ENCODE data around the gene EEF1A2.

EEF1A2 gene

GRCh38 chr20:63546956-63547724 lies 48.3 kb upstream of the EEF1A2 start:
- H3K9ac ChIP-seq (ENCODE audit: low read length): no peak overlapping the region

GRCh38 chr20:63546256-63546955 lies 47.5 kb upstream of the EEF1A2 start:
- H3K27me3 ChIP-seq (ENCODE audit: insufficient read depth, low read length): peaks cover 8% of the 10 kb centered on the region; the same call in 1 of the 2 replicates
- TF ChIP-seq EZH2 (IDR thresholded peaks at IDR 0.05; ENCODE audit: borderline replicate concordance, low read length) (no peak), CTCF (IDR thresholded peaks at IDR 0.05; ENCODE audit: low read length) (no peak)
- no peak overlapping the region for H3K4me2 ChIP-seq (ENCODE audit: low read length)

More at GRCh38 chr20:63546956-63547724, 48.3 kb upstream of the EEF1A2 start:
- H3K4me2 ChIP-seq (ENCODE audit: low read length): no peak overlapping the region
- no peak overlapping the region for H3K4me3 ChIP-seq (ENCODE audit: low read depth, low read length, poor library complexity, severe bottlenecking)
- H3K4me1 ChIP-seq (ENCODE audit: insufficient read depth, low read length, severe bottlenecking): peaks cover under 1% of the 10 kb centered on the region
- H3K27me3 ChIP-seq (ENCODE audit: insufficient read depth, low read length): peaks cover 8% of the 10 kb centered on the region; the same call in 1 of the 2 replicates
- no peaks in the 10 kb centered on the region for H3K9me3 ChIP-seq (ENCODE audit: low read length)
- H3K79me2 ChIP-seq (ENCODE audit: insufficient read depth, low read length): no peaks in the 10 kb centered on the region
- H2AFZ ChIP-seq (ENCODE audit: low read length): no peak overlapping the region
- TF ChIP-seq EZH2 (IDR thresholded peaks at IDR 0.05; ENCODE audit: borderline replicate concordance, low read length) (no peak), CTCF (IDR thresholded peaks at IDR 0.05; ENCODE audit: low read length) (no peak)
- H3F3A ChIP-seq (ENCODE audit: insufficient read depth, low read length): no peaks in the 10 kb centered on the region
- no peaks in the 10 kb centered on the region for H4K20me1 ChIP-seq (ENCODE audit: insufficient read depth, low read length)
- H3K9me2 ChIP-seq (ENCODE audit: low read depth, low read length): no peaks in the 10 kb centered on the region
- H3K36me3 ChIP-seq (ENCODE audit: insufficient read depth, low read length): no peaks in the 10 kb centered on the region
- H3K27ac ChIP-seq (ENCODE audit: low read depth, low read length, poor library complexity, severe bottlenecking): no peak overlapping the region

GRCh38 chr20:63545814-63546213 lies 46.9 kb upstream of the EEF1A2 start:
- Histone ChIP-seq H3K27ac (ENCODE audit: low read depth, low read length, poor library complexity, severe bottlenecking) (no peak overlapping the region), H3K9me3 (ENCODE audit: low read length) (no peaks in the 10 kb centered on the region), H3K9me2 (ENCODE audit: low read depth, low read length) (no peaks in the 10 kb centered on the region), H3K9ac (ENCODE audit: low read length) (no peak overlapping the region), H3K27me3 (ENCODE audit: insufficient read depth, low read length) (peaks cover 6% of the 10 kb centered on the region; the same call in 1 of the 2 replicates), H3K4me2 (ENCODE audit: low read length) (no peak overlapping the region), H3K36me3 (ENCODE audit: insufficient read depth, low read length) (no peaks in the 10 kb centered on the region), H3K4me1 (ENCODE audit: insufficient read depth, low read length, severe bottlenecking) (no peaks in the 10 kb centered on the region), H3K79me2 (ENCODE audit: insufficient read depth, low read length) (no peaks in the 10 kb centered on the region), H3K4me3 (ENCODE audit: low read depth, low read length, poor library complexity, severe bottlenecking) (no peak overlapping the region), H4K20me1 (ENCODE audit: insufficient read depth, low read length) (no peaks in the 10 kb centered on the region), H3F3A (ENCODE audit: insufficient read depth, low read length) (no peaks in the 10 kb centered on the region), H2AFZ (ENCODE audit: low read length) (no peak overlapping the region)
- TF ChIP-seq EZH2 (IDR thresholded peaks at IDR 0.05; ENCODE audit: borderline replicate concordance, low read length): no peak
- TF ChIP-seq CTCF (IDR thresholded peaks at IDR 0.05; ENCODE audit: low read length): no peak

More at GRCh38 chr20:63546256-63546955, 47.5 kb upstream of the EEF1A2 start:
- no peaks in the 10 kb centered on the region for H4K20me1 ChIP-seq (ENCODE audit: insufficient read depth, low read length)
- no peak overlapping the region for H2AFZ ChIP-seq (ENCODE audit: low read length)
- H3K4me1 ChIP-seq (ENCODE audit: insufficient read depth, low read length, severe bottlenecking): no peaks in the 10 kb centered on the region
- no peak overlapping the region for H3K4me3 ChIP-seq (ENCODE audit: low read depth, low read length, poor library complexity, severe bottlenecking)
- no peaks in the 10 kb centered on the region for H3K36me3 ChIP-seq (ENCODE audit: insufficient read depth, low read length)
- no peak overlapping the region for H3K9ac ChIP-seq (ENCODE audit: low read length)
- no peaks in the 10 kb centered on the region for H3K9me2 ChIP-seq (ENCODE audit: low read depth, low read length)
- no peaks in the 10 kb centered on the region for H3F3A ChIP-seq (ENCODE audit: insufficient read depth, low read length)
- no peak overlapping the region for H3K27ac ChIP-seq (ENCODE audit: low read depth, low read length, poor library complexity, severe bottlenecking)
- no peaks in the 10 kb centered on the region for H3K79me2 ChIP-seq (ENCODE audit: insufficient read depth, low read length)
- H3K9me3 ChIP-seq (ENCODE audit: low read length): no peaks in the 10 kb centered on the region

Data from OCI-LY1 (cell line).